SU-DHL-6 (cell line): ENCODE data around the gene NKX1-2.

Source experiments
- H2AFZ ChIP-seq: fragments of 200-600 bp; sonication (generic); 2 replicates; pipeline ENCODE4 v1.6.1; 2014; ENCODE audit warnings: low read depth, mild to moderate bottlenecking, moderate library complexity, mixed read lengths, antibody characterized with exemption, low read length; ENCODE audit not compliant: severe bottlenecking
- H3F3A ChIP-seq: fragments of 200-600 bp; shearing (Covaris generic); 2 replicates; pipeline ENCODE4 v1.6.0; 2016; ENCODE audit warnings: antibody characterized with exemption, mild to moderate bottlenecking; ENCODE audit not compliant: insufficient read depth
- H3K27ac ChIP-seq: fragments of 200-600 bp; sonication (generic); 2 replicates; pipeline ENCODE4 v1.5.1; 2016; ENCODE audit warnings: low read depth, mild to moderate bottlenecking, low read length, moderate library complexity, mixed read lengths
- H3K27me3 ChIP-seq: fragments of 200-600 bp; sonication (generic), shearing (Covaris generic); 2 replicates; pipeline ENCODE4 v1.6.0; 2014; ENCODE audit warnings: mild to moderate bottlenecking, low read length
- H3K36me3 ChIP-seq: fragments of 200-600 bp; sonication (generic); 2 replicates; pipeline ENCODE4 v1.6.1; 2014; ENCODE audit warnings: mild to moderate bottlenecking, low read length, mixed read lengths
- H3K4me2 ChIP-seq: fragments of 300-600, 200-600 bp; shearing (Covaris generic), sonication (generic); 2 replicates; pipeline ENCODE4 v1.6.0; 2014; ENCODE audit warnings: low read length, low read depth, mild to moderate bottlenecking; ENCODE audit not compliant: poor library complexity, severe bottlenecking
- H3K4me3 ChIP-seq: fragments of 200-600 bp; sonication (generic); 2 replicates; pipeline ENCODE4 v1.5.1; 2014; ENCODE audit warnings: antibody characterized with exemption, low read length, mild to moderate bottlenecking, mixed read lengths; ENCODE audit not compliant: insufficient read depth, poor library complexity, severe bottlenecking
- H3K79me2 ChIP-seq: fragments of 200-600 bp; sonication (generic); 2 replicates; pipeline ENCODE4 v1.6.1; 2014; ENCODE audit warnings: mild to moderate bottlenecking, low read length, moderate library complexity; ENCODE audit not compliant: insufficient read depth
- H3K9ac ChIP-seq: fragments of 200-600 bp; sonication (generic); 2 replicates; pipeline ENCODE4 v1.7.0; 2014; ENCODE audit warnings: mild to moderate bottlenecking, low read length
- H3K9me2 ChIP-seq: fragments of 200-600 bp; sonication (generic); replicated peaks from 2 replicates; pipeline ENCODE4 v1.6.1; 2014; ENCODE audit warnings: low read length; ENCODE audit not compliant: insufficient read depth
- H3K9me3 ChIP-seq: fragments of 200-600 bp; sonication (generic); 2 replicates; pipeline ENCODE4 v1.6.1; 2014; ENCODE audit warnings: low read length, mixed read lengths; ENCODE audit not compliant: insufficient read depth
- H4K20me1 ChIP-seq: fragments of 200-600 bp; sonication (generic); 2 replicates; pipeline ENCODE4 v1.6.1; 2014; ENCODE audit warnings: low read depth, mild to moderate bottlenecking, antibody characterized with exemption, low read length, moderate library complexity, mixed read lengths
- CTCF ChIP-seq: fragments of 200-600 bp; sonication (generic); IDR thresholded peaks from one replicate; pipeline ENCODE4 v1.5.1; 2017; ENCODE audit warnings: antibody characterized with exemption, mild to moderate bottlenecking, low read length, moderate library complexity; ENCODE audit not compliant: insufficient read depth, poor library complexity, severe bottlenecking
- EZH2phosphoT487 ChIP-seq: fragments of 200-600 bp; sonication (generic), shearing (Covaris generic); conservative IDR thresholded peaks from 2 replicates; pipeline ENCODE4 v1.6.1; 2018; ENCODE audit warnings: mild to moderate bottlenecking, antibody characterized with exemption, low read length, moderate library complexity, mixed read lengths

The NKX1-2 gene

DNA sequence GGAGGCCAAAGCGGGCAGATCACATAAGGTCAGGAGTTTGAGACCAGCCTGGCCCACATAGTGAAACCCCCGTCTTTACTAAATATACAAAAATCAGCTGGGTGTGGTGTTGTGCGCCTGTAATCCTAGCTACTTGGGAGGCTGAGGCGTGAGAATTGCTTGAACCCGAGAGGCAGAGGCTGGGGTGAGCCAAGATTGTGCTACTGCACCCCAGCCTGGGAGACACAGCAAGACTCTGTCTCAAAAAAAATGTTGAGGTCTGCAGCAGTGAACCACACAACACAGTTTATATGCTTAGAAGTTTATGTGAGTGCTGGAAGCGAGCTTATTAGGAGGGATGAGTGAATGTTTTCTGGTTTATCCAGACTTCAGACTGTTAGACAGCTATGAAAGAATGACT lies 22.2 kb upstream of the NKX1-2 start:
- Histone ChIP-seq H3K27ac (no peak overlapping the region), H3K79me2 (no peaks in the 10 kb centered on the region), H3K9me2 (no peaks in the 10 kb centered on the region), H3K36me3 (no peaks in the 10 kb centered on the region), H3F3A (no peaks in the 10 kb centered on the region), H4K20me1 (no peaks in the 10 kb centered on the region), H2AFZ (no peak overlapping the region), H3K4me3 (no peak overlapping the region), H3K9ac (no peak overlapping the region), H3K27me3 (no peaks in the 10 kb centered on the region), H3K4me2 (no peak overlapping the region), H3K9me3 (no peaks in the 10 kb centered on the region)
- TF ChIP-seq EZH2phosphoT487: no peak
- TF ChIP-seq CTCF: no peak

- TF ChIP-seq CTCF: no peak
- no peak for TF ChIP-seq EZH2phosphoT487
- no peaks in the 10 kb centered on the region for H3K27me3 ChIP-seq
- H3K79me2 ChIP-seq: no peaks in the 10 kb centered on the region
- H3K4me2 ChIP-seq: no peak overlapping the region
- no peaks in the 10 kb centered on the region for H4K20me1 ChIP-seq
- no peak overlapping the region for H3K9ac ChIP-seq
- H3K36me3 ChIP-seq: no peaks in the 10 kb centered on the region
- no peak overlapping the region for H3K4me3 ChIP-seq
- peaks cover 5% of the 10 kb centered on the region; the same call in 1 of the 2 replicates for H3F3A ChIP-seq
- no peaks in the 10 kb centered on the region for H3K9me2 ChIP-seq
- no peaks in the 10 kb centered on the region for H3K9me3 ChIP-seq
- no peak overlapping the region for H2AFZ ChIP-seq
- H3K27ac ChIP-seq: no peak overlapping the region
Measured at GRCh38 chr10:124470544-124471434, 21.0 kb upstream of the NKX1-2 start.

- Histone ChIP-seq H3K4me2 (no peak overlapping the region), H3K79me2 (no peaks in the 10 kb centered on the region), H3K9ac (no peak overlapping the region), H3K27me3 (no peaks in the 10 kb centered on the region), H3K9me2 (no peaks in the 10 kb centered on the region), H3K9me3 (no peaks in the 10 kb centered on the region), H3F3A (peaks cover 5% of the 10 kb centered on the region; the same call in 1 of the 2 replicates), H3K36me3 (no peaks in the 10 kb centered on the region), H2AFZ (no peak overlapping the region), H4K20me1 (no peaks in the 10 kb centered on the region), H3K4me3 (no peak overlapping the region), H3K27ac (no peak overlapping the region)
- TF ChIP-seq CTCF (no peak), EZH2phosphoT487 (no peak)
Measured at GRCh38 chr10:124469956-124470484, 20.2 kb upstream of the NKX1-2 start.
